NCI-H2081 (cell line): ENCODE results near the gene POM121L12.

Experiments used
- DNase-seq, 2 experiments: peaks; one replicate each; lab custom pipeline; 2025; lab: John Stamatoyannopoulos, UW

Gene POM121L12

DNA sequence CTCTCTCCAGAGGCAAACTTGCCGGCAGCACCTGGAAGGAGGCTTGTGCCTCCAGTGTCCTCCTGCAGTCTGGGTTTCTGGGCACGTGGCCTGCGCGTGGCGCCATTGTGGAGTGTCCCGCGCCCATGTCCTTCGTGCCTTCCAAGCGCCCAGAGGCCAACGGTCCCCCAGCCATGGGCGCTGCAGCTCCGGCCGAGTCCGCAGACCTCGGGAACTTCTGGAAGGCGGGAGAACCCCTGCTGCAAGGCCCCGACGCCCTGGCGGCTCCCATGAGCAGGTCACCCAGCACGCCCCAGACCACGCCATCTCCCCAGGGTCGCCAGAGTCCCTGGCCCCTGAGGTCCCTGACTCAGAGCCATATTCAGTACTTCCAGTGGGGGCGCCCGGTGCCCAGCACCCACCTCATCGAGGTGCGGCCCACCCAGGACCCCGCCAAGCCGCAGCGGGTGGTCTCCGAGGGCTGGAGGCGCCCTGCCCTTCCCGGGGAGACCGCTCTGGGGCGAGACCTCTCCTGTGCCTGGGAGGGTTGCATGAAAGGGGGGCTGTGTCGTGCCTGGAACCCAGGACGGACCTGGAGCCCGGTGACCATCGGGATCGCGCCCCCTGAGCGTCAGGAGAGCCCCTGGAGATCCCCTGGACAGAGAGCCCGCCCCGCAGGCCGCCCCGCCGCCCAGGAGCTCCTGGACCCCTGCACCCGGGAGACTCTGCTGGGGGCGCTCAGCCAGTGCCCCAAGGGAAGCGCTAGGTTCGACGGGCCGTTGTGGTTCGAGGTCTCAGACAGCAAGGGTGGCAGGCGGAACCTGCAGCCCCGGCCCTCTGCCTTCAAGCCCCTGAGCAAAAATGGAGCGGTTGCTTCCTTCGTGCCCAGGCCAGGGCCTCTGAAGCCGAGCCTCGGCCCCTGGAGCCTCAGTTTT is at the start of gene POM121L12:
POM121L12 (plus strand) TSS at position 135 of the 914 bp plus-strand sequence; CDS start at position 174, 39 bp downstream.
- DNase-seq = no peak

GRCh38 chr7:52992001-52992400 is 43.4 kb upstream of the POM121L12 start:
- DNase-seq = no peak

DNA sequence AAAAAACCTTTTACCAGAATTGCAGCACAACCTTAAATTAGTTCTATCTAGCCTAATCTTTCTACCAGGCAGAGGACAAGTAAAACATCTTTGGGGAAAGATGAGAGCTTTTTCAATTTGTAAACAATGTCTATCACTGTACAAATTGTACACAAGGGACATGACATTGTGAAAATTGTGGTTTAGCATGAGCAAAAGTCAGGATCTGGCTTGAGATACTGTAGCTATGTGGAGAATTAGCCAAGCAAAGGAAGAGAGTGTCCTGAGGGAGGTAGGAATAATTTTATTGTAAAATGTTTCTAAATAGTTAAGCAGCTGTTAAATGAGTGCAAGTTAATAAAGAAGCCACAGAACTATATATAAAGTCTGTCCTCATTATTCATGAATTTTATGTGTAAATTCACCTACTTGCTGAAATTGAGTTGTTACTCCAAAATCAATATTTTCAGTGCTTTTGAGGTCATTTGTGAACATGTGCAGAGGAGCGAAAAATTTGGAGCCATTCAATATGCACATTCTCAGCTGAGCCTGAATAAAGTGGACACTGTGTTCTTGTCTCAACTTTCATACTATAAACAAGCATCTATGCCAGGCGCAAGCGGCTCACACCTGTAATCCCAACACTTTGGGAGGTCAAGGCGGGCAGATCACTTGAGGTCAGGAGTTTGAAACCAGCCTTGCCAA is 42.8 kb upstream of the POM121L12 start:
- DNase-seq = no peak

GRCh38 chr7:52995676-52996075 is 39.8 kb upstream of the POM121L12 start:
- no peak for DNase-seq

DNA sequence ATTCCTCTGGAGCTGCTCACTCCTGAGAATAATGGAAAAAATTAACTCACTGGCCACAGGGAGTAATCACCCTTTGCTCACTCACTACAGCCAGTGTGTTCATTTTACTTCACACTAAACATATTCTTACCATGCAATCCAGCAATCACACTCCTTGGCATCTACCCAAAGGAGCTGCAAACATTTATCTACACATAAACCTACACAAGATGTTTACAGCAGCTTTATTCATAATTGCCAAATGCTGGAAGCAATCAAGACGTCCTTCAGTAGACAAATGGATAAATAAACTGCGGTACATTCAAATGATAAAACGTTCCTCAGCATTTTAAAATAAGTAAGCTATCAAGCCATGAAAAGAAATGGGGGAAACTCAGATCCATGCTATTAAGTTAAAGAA is 34.2 kb upstream of the POM121L12 start:
- DNase-seq = no peak

DNA sequence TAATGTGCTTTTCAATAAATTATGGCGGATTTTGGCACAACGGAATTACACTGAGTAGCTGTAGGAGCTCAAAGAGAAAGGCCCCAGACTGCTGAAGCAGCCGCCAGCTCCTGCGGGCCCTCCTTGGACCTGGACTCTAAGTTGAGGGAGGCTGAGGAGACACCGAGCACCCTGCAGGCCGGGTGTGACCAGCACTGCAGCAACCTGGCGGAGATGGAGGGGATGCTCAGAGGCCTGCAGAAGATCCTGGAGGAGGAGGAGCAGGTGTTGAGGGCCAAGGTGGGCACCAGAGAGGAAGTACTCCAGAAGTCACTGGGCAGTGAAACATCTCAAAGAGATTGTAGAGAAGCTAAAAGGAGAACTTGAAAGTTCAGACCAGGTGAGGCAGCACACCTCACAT is 33.0 kb upstream of the POM121L12 start:
- DNase-seq = no peak

DNA sequence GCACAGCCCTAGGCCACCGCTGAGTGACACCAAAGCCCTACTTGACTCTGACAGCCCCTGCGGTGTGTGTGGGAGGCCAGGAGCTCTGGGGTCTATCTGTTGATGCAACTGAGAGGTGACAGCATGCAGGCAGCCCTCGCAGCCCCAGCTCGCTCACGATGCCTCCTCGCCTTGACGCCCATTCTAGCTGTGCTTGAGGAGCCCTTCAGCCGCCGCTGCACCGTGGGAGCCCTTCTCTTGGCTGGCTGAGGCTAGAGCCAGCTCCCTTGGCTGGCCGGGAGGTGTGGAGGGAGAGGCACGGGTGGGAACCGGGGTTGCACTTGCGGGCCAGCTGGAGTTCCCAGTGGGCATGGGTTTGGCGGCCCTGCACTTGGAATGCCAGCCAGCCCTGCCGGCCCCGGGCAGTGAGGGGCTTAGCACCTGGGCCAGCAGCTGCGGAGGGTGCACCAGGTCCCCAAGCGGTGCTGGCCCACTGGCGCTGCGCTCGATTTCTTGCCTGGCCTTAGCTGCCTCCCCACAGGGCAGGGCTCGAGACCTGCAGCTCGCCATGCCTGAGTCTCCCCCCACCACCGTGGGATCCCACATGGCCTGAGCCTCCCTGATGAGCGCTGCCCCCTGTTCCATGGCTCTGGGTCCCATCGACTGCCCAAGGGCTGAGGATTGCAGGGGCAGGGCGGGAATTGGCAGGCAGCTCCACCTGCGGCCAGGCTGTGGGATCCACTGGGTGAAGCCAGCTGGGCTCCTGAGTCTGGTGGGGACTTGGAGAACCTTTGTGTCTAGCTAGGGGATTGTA is 31.6 kb upstream of the POM121L12 start:
- no peak for DNase-seq

DNA sequence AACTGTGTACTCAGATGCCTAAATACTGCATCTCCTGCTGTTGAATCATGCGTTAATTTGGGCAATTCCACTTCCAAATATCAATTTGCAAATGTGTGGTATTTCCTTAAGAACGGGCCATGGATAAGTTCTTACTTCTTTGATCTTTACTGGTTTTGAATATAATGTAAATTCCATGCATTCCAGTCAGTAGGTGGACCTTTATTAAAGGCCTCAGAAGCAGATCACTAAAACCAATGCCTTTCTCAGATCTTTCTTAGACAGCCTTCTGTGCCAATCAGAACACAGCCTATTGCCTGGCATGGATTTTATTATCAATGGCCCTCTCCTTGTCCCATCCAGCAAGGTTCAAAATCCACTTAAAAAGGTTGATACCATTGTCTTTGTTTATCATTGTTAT is 21.5 kb upstream of the POM121L12 start:
- no peak for DNase-seq

DNA sequence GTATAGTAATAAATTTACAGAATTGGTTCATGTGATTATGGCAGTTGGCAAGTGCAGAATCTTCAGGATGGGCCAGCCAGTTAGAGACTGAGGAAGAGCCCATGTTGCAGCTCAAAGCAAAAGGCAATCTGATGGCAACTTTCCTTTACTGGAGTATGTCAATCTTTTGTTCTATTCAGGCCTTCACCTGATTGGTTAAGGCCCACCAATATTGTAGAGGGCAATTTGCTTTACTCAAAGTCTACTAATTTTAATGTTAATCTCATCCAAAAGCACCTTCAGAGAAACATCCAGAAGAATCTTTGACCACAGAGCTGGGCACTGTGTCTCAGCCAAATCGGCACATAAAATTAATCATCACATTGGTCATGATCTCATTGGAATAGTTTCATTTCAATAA is 20.0 kb upstream of the POM121L12 start:
- DNase-seq = no peak

DNA sequence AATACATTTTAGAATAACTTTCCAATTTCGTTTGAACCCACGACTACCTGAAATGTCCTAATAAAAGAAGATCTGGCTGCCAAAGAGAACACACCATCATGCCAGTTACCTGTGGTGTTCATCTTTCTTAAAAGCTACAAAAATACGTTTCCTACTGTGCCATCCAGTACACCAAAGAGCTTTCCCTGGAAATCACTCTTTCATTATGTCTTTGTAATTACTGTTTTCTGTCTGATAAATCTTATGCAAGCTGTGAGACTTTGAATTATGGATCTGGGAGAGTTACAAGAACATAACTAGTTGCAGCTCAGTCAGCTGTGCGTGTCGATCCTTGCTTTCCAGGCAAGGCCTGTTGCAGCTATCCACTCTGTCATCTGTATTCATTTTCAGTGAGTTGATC is 12.5 kb upstream of the POM121L12 start:
- DNase-seq = no peak

DNA sequence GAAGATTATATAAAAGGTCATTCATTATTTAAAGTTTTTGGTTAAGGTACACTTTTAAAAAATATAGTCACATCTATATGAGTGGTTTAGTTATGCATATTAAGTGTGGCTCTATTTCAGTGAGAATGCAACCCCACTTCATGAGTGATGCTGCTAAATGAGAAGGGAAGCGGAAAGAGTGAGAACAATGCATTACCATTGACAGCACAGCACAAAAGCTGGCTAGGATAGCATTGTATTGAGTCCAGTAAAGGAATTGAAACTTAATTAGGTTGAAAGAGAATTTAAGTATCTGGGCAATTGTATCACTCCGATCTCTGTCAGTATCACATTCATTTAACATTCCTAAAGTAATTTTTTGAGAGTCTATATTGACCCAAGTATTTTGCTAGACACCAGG is 13.2 kb downstream of the POM121L12 start:
- DNase-seq = no peak

GRCh38 chr7:53050433-53050832 is 15.0 kb downstream of the POM121L12 start:
- DNase-seq = no peak

- no peak for DNase-seq
Observed at GRCh38 chr7:53059591-53059990, 24.2 kb downstream of the POM121L12 start.

DNA sequence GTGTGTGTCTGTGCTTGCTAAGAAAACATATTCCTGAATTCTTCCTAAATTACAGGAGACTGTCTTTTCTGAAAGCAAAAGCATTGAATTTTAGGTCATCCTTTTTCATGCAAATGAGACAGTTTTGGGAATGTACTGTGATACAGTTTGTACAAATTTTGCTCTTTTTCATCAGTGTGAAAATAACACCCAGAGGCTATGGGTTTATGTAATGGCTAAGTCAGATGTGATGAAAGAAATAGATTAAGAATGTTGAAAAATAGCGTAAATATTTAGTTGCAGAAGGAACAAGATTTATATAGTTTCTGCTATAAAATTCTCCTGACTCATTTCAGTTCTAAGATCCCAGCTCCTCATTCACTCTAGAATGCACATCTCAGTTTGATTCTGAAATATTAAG is 24.6 kb downstream of the POM121L12 start:
- no peak for DNase-seq

- no peak for DNase-seq
Observed at GRCh38 chr7:53062796-53063195, 27.4 kb downstream of the POM121L12 start.

GRCh38 chr7:53068673-53069072 is 33.2 kb downstream of the POM121L12 start:
- DNase-seq = no peak

- DNase-seq = no peak
Observed at GRCh38 chr7:53070883-53071282, 35.5 kb downstream of the POM121L12 start.
